Measurements from ENCODE around the gene GNG12.

- TF ChIP-seq EZH2phosphoT487 (conservative IDR thresholded peaks at IDR 0.05; ENCODE audit: low read length) (no peak), CTCF (IDR thresholded peaks at IDR 0.05; ENCODE audit: insufficient read depth, low read length, poor library complexity, severe bottlenecking) (no peak)
Measured at GRCh38 chr1:67830226-67830625, 3.0 kb downstream of the GNG12 start.

Measured in SU-DHL-6 (cell line).